Spleen (tissue), 7 donors: ENCODE results near the gene RAD51B.

Source experiments
- POLR2A ChIP-seq, 3 donors: fragments of 450-650 bp; IDR thresholded peaks; one replicate each; pipeline ENCODE4 v1.5.1; 2017; ENCODE audit warnings: antibody characterized with exemption in 3 of 3, mild to moderate bottlenecking in 1 of 3
- POLR2AphosphoS5 ChIP-seq, 3 donors: sonication (generic); formaldehyde crosslinking; IDR thresholded peaks; one replicate each; pipeline ENCODE4 v1.5.1; 2017; ENCODE audit warnings: antibody characterized with exemption in 3 of 3
- TF ChIP-seq, protein P1 (sequence below), 11 experiments: fragments of 200-600 bp in 7 of 11; fragments of 450-650 bp in 4 of 11; sonication (generic) in 4 of 11; IDR thresholded peaks in 8 of 11; conservative IDR thresholded peaks in 3 of 11; 1 replicate in 7 of 11; 2 replicates in 4 of 11; pipeline versions ENCODE4 v1.4.0 to v1.8.0; 2016 to 2021; ENCODE audit warnings: antibody characterized with exemption in 11 of 11, inconsistent platforms in 4 of 11, mild to moderate bottlenecking in 1 of 11
- donor health status: DM: no; HTN: no; CAD: no; lungs with moderate emphysema.
- donor health status: DM: no; HTN: no; CAD: no.
- donor health status: DM: no; HTN: no; CAD: no.

DNA sequence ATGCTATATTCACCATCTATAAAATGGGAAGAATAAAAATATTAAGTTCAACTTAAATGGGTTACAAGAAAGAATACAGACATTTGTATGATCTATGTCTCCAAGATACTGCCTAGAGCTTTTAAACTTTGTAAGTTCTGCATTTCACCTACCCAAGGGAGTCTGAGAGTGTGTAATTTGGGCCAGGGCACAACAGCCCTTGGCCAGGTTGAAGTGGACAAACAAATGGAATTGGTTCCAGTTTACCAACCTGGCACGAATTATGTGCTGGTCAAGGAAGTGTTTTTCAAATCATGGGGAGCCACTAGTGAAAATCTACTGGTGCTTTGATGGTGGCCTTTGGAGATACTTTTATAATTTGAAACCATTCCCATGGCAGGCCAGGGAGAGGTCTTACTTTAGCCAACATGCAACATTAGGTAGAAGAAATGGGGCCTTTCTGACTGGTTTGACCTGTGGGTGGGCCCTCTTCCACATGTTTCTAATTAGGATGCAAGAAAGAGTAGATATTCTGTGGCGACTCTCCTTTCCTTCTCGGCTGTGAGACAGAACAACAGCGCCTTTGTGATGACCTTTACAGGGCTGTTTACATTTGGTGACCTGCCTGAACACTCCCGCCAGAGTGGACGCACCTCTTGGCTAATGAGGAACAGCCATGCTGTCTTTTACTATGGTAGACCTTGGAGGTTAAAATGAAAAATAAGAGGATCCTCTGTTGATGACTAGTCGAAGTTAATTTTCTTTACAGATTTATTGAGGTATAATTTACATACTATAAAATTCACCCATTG, 496.7 kb downstream of the RAD51B start:
- TF ChIP-seq POLR2A (IDR thresholded peaks at IDR 0.05) (no peak), POLR2AphosphoS5 (IDR thresholded peaks at IDR 0.05) (no peak)
- TF ChIP-seq, protein P1, sequence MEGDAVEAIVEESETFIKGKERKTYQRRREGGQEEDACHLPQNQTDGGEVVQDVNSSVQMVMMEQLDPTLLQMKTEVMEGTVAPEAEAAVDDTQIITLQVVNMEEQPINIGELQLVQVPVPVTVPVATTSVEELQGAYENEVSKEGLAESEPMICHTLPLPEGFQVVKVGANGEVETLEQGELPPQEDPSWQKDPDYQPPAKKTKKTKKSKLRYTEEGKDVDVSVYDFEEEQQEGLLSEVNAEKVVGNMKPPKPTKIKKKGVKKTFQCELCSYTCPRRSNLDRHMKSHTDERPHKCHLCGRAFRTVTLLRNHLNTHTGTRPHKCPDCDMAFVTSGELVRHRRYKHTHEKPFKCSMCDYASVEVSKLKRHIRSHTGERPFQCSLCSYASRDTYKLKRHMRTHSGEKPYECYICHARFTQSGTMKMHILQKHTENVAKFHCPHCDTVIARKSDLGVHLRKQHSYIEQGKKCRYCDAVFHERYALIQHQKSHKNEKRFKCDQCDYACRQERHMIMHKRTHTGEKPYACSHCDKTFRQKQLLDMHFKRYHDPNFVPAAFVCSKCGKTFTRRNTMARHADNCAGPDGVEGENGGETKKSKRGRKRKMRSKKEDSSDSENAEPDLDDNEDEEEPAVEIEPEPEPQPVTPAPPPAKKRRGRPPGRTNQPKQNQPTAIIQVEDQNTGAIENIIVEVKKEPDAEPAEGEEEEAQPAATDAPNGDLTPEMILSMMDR (IDR thresholded peaks at IDR 0.05 in 8 of 11, conservative IDR thresholded peaks at IDR 0.05 in 3 of 11), result no peak
